B cell (primary cell): ENCODE measurements around the gene OR5B3.

Experiments
- CTCF ChIP-seq: fragments of 200-600 bp; IDR thresholded peaks from one replicate; pipeline ENCODE4 v1.8.0; 2022; ENCODE audit warnings: antibody characterized with exemption, mild to moderate bottlenecking
- EZH2 ChIP-seq: IDR thresholded peaks from 2 replicates; pipeline ENCODE4 v1.6.1; 2012; ENCODE audit warnings: borderline replicate concordance, low read depth, mild to moderate bottlenecking, moderate library complexity, low read length; ENCODE audit not compliant: insufficient read depth, poor library complexity, severe bottlenecking

GRCh38 chr11:58433638-58434203 is 27.0 kb upstream of the OR5B3 start:
- TF ChIP-seq CTCF (no peak), EZH2 (no peak)
